ENCODE results near the gene KIAA1210. TPM values are rescaled to one million over a fixed set of nuclear protein-coding genes. Genes with fewer than 3 reads are reported as not detected.

Gene KIAA1210
- total and polyA plus RNA-seq, 3 experiments from 2014 or later: not detected

Other genes starting within 250 kb of the KIAA1210 start
- 1 to 10 TPM; 1.3 to 1.8 TPM for gene LONRF3, start 153.2 kb downstream of the KIAA1210 start, total RNA-seq
- gene LONRF3, start 153.2 kb downstream of the KIAA1210 start, polyA plus RNA-seq: 2.5 TPM
- not detected for gene CT47C1, start 54.8 kb downstream of the KIAA1210 start, total RNA-seq
- not detected for gene CT47C1, start 54.8 kb downstream of the KIAA1210 start, polyA plus RNA-seq
- gene PGRMC1, start 108.5 kb upstream of the KIAA1210 start, total RNA-seq: 10 to 100 TPM; 47.4 to 50.6 TPM
- 19.9 TPM for gene PGRMC1, start 108.5 kb upstream of the KIAA1210 start, polyA plus RNA-seq

Measured in CD8-positive, alpha-beta memory T cell (primary cell).